SK-N-SH treated with all-trans-retinoic acid at 6 μM for 48 hours (cell line): Measurements from ENCODE around the gene TBC1D12.

Experiments
- ATAC-seq: fragments of 200-7000 bp; cut with Tn5 transposase; 3 replicates; pipeline ENCODE4 v1.9.1; 2020; ENCODE audit warnings: mild to moderate bottlenecking, moderate library complexity
- ARNTL ChIP-seq: fragments of 450-650 bp; formaldehyde crosslinking; IDR thresholded peaks from 2 replicates; pipeline ENCODE4 v1.5.0; 2020; ENCODE audit warnings: low read depth, mild to moderate bottlenecking, moderate library complexity, borderline replicate concordance
- BACH2 ChIP-seq: fragments of 250-450 bp; sonication (Bioruptor Pico); IDR thresholded peaks from 2 replicates; pipeline ENCODE4 v1.9.0; 2021; ENCODE audit warnings: mild to moderate bottlenecking, borderline replicate concordance
- CSDC2 ChIP-seq: fragments of 250-450 bp; sonication (Bioruptor Pico); IDR thresholded peaks from 2 replicates; pipeline ENCODE4 v1.5.0; 2020; ENCODE audit warnings: mild to moderate bottlenecking, moderate library complexity
- ESRRG ChIP-seq: fragments of 250-450 bp; sonication (Bioruptor Pico); IDR thresholded peaks from 2 replicates; pipeline ENCODE4 v1.6.1; 2021; ENCODE audit warnings: mild to moderate bottlenecking
- GLIS3 ChIP-seq: fragments of 250-450 bp; sonication (Bioruptor Pico); IDR thresholded peaks from 2 replicates; pipeline ENCODE4 v1.5.0; 2020; ENCODE audit warnings: mild to moderate bottlenecking, moderate library complexity
- OSR1 ChIP-seq: fragments of 250-450 bp; sonication (Bioruptor Pico); IDR thresholded peaks from 2 replicates; pipeline ENCODE4 v1.8.0; 2022; ENCODE audit warnings: moderate library complexity, mild to moderate bottlenecking, inconsistent platforms
- PATZ1 ChIP-seq: fragments of 250-450 bp; sonication (Bioruptor Pico); IDR thresholded peaks from 2 replicates; pipeline ENCODE4 v1.8.0; 2020; ENCODE audit warnings: mild to moderate bottlenecking, moderate library complexity, borderline replicate concordance
- POU6F1 ChIP-seq: fragments of 250-450 bp; sonication (Bioruptor Pico); IDR thresholded peaks from 2 replicates; pipeline ENCODE4 v1.8.0; 2021; ENCODE audit warnings: low read depth, mild to moderate bottlenecking, moderate library complexity, borderline replicate concordance
- PPARA ChIP-seq: fragments of 250-450 bp; sonication (Bioruptor Pico); IDR thresholded peaks from 2 replicates; pipeline ENCODE4 v1.5.0; 2020; ENCODE audit warnings: mild to moderate bottlenecking, borderline replicate concordance
- RARB ChIP-seq: fragments of 250-450 bp; sonication (Bioruptor Pico); IDR thresholded peaks from 2 replicates; pipeline ENCODE4 v1.8.0; 2021; ENCODE audit warnings: mild to moderate bottlenecking, moderate library complexity
- SNAI2 ChIP-seq: fragments of 250-450 bp; sonication (Bioruptor Pico); IDR thresholded peaks from 2 replicates; pipeline ENCODE4 v1.5.0; 2020; ENCODE audit warnings: mild to moderate bottlenecking, moderate library complexity
- TCF4 ChIP-seq: fragments of 250-450 bp; sonication (Bioruptor Pico); IDR thresholded peaks from 2 replicates; pipeline ENCODE4 v1.8.0; 2021; ENCODE audit warnings: mild to moderate bottlenecking, moderate library complexity, borderline replicate concordance
- TOX ChIP-seq: fragments of 250-450 bp; sonication (Bioruptor Pico); IDR thresholded peaks from 2 replicates; pipeline ENCODE4 v1.8.0; 2021; ENCODE audit warnings: mild to moderate bottlenecking, moderate library complexity, borderline replicate concordance
- ZC3H10 ChIP-seq: fragments of 250-450 bp; sonication (Bioruptor Pico); IDR thresholded peaks from 2 replicates; pipeline ENCODE4 v1.5.1; 2021; ENCODE audit warnings: mild to moderate bottlenecking, moderate library complexity
- ZFP30 ChIP-seq: fragments of 450-650 bp; formaldehyde crosslinking; IDR thresholded peaks from 2 replicates; pipeline ENCODE4 v1.5.0; 2022; ENCODE audit warnings: mild to moderate bottlenecking, moderate library complexity
- ZNF565 ChIP-seq: fragments of 450-650 bp; formaldehyde crosslinking; conservative IDR thresholded peaks from 2 replicates; pipeline ENCODE4 v1.5.0; 2020; ENCODE audit warnings: low read depth, mild to moderate bottlenecking, moderate library complexity
- ZNF70 ChIP-seq: fragments of 450-650 bp; formaldehyde crosslinking; IDR thresholded peaks from 2 replicates; pipeline ENCODE4 v1.5.0; 2020; ENCODE audit warnings: mild to moderate bottlenecking, moderate library complexity
- ZNF8 ChIP-seq: fragments of 450-650 bp; formaldehyde crosslinking; IDR thresholded peaks from 2 replicates; pipeline ENCODE4 v1.5.0; 2020; ENCODE audit warnings: mild to moderate bottlenecking, moderate library complexity
- TF ChIP-seq, protein P1 (sequence below): fragments of 250-450 bp; sonication (Bioruptor Pico); IDR thresholded peaks from 2 replicates; pipeline ENCODE4 v1.5.1; 2020; ENCODE audit warnings: low read depth, mild to moderate bottlenecking, moderate library complexity
- TF ChIP-seq, protein P2 (sequence below): fragments of 250-450 bp; sonication (Bioruptor Pico); IDR thresholded peaks from 2 replicates; pipeline ENCODE4 v1.5.0; 2020; ENCODE audit warnings: mild to moderate bottlenecking, moderate library complexity
- TF ChIP-seq, protein P3 (sequence below): fragments of 250-450 bp; sonication (Bioruptor Pico); IDR thresholded peaks from 2 replicates; pipeline ENCODE4 v1.5.1; 2021; ENCODE audit warnings: mild to moderate bottlenecking, moderate library complexity

TBC1D12 gene

DNA sequence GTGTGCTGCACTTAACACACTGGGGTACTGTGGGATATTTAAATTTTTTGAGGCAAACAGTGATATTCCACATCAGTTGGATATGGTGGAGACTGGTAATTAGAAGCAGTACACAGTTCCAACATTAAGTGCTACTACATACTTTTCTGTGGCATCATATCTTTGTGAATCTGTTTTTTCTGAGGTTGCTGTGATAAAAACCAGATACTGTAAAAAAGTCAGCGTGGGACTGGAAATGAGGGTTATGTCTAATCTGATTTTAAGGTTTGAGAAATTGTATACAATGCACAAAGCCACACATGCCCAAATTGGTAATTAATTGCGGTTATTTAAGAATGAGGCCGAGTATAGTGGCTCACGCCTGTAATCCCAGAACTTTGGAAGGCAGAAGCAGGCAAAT is 41.2 kb downstream of the TBC1D12 start (continued):
- TF ChIP-seq, protein P1, sequence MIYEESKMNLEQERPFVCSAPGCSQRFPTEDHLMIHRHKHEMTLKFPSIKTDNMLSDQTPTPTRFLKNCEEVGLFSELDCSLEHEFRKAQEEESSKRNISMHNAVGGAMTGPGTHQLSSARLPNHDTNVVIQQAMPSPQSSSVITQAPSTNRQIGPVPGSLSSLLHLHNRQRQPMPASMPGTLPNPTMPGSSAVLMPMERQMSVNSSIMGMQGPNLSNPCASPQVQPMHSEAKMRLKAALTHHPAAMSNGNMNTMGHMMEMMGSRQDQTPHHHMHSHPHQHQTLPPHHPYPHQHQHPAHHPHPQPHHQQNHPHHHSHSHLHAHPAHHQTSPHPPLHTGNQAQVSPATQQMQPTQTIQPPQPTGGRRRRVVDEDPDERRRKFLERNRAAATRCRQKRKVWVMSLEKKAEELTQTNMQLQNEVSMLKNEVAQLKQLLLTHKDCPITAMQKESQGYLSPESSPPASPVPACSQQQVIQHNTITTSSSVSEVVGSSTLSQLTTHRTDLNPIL (CRISPR knock-in tag), result 0 out of 2 replicates have a peak, but pooled peaks have one; percentile 59
- TF ChIP-seq SNAI2, result no peak

DNA sequence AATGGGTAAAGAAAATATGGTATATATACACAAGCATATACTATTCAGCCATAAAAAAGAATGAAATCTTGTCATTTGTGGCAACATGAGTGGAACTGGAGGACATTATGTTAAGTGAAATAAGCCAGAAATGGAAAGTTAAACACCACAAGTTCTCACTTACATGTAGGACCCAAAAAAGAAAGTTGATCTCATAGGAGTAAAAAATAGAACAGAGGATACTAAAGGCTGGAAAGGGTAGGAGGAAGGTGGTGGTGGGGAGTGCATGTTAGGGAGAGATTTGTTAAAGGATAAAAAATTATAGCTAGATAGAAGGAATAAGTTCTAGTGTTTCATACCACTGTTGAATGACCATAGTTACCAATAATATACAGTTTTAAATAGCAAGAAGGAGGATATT is 48.4 kb downstream of the TBC1D12 start:
- no peak for TF ChIP-seq RARB (CRISPR knock-in tag)
- no peak for TF ChIP-seq CSDC2
- TF ChIP-seq, protein P2, sequence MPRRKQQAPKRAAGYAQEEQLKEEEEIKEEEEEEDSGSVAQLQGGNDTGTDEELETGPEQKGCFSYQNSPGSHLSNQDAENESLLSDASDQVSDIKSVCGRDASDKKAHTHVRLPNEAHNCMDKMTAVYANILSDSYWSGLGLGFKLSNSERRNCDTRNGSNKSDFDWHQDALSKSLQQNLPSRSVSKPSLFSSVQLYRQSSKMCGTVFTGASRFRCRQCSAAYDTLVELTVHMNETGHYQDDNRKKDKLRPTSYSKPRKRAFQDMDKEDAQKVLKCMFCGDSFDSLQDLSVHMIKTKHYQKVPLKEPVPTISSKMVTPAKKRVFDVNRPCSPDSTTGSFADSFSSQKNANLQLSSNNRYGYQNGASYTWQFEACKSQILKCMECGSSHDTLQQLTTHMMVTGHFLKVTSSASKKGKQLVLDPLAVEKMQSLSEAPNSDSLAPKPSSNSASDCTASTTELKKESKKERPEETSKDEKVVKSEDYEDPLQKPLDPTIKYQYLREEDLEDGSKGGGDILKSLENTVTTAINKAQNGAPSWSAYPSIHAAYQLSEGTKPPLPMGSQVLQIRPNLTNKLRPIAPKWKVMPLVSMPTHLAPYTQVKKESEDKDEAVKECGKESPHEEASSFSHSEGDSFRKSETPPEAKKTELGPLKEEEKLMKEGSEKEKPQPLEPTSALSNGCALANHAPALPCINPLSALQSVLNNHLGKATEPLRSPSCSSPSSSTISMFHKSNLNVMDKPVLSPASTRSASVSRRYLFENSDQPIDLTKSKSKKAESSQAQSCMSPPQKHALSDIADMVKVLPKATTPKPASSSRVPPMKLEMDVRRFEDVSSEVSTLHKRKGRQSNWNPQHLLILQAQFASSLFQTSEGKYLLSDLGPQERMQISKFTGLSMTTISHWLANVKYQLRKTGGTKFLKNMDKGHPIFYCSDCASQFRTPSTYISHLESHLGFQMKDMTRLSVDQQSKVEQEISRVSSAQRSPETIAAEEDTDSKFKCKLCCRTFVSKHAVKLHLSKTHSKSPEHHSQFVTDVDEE (CRISPR knock-in tag), result no peak
- no peak for TF ChIP-seq ESRRG (CRISPR knock-in tag)
- TF ChIP-seq TOX (CRISPR knock-in tag), result no peak
- no peak for TF ChIP-seq PPARA (CRISPR knock-in tag)
- TF ChIP-seq, protein P3, sequence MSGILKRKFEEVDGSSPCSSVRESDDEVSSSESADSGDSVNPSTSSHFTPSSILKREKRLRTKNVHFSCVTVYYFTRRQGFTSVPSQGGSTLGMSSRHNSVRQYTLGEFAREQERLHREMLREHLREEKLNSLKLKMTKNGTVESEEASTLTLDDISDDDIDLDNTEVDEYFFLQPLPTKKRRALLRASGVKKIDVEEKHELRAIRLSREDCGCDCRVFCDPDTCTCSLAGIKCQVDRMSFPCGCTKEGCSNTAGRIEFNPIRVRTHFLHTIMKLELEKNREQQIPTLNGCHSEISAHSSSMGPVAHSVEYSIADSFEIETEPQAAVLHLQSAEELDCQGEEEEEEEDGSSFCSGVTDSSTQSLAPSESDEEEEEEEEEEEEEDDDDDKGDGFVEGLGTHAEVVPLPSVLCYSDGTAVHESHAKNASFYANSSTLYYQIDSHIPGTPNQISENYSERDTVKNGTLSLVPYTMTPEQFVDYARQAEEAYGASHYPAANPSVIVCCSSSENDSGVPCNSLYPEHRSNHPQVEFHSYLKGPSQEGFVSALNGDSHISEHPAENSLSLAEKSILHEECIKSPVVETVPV (CRISPR knock-in tag), result no peak
- no peak for TF ChIP-seq ZNF70 (CRISPR knock-in tag)
- TF ChIP-seq GLIS3, result no peak
- no peak for TF ChIP-seq ZNF565 (CRISPR knock-in tag)
- no peak for TF ChIP-seq ZFP30 (CRISPR knock-in tag)
- TF ChIP-seq PATZ1 (CRISPR knock-in tag), result no peak
- no peak for TF ChIP-seq TCF4 (CRISPR knock-in tag)
- no peak for TF ChIP-seq ARNTL
- no peak for TF ChIP-seq BACH2
- TF ChIP-seq ZC3H10 (CRISPR knock-in tag), result no peak
- TF ChIP-seq, protein P1 (CRISPR knock-in tag), result no peak
- no peak for TF ChIP-seq OSR1
- ATAC-seq, result no peak

GRCh38 chr10:94451883-94452519 is 49.7 kb downstream of the TBC1D12 start:
- ATAC-seq, result no peak
- TF ChIP-seq SNAI2 (no peak), POU6F1 (CRISPR knock-in tag) (no peak), GLIS3 (no peak), BACH2 (no peak), ARNTL (no peak), ZNF70 (CRISPR knock-in tag) (no peak), RARB (CRISPR knock-in tag) (no peak), ZNF565 (CRISPR knock-in tag) (no peak), TOX (CRISPR knock-in tag) (no peak), PATZ1 (CRISPR knock-in tag) (no peak), OSR1 (no peak), ZNF8 (CRISPR knock-in tag) (no peak), CSDC2 (no peak), ZC3H10 (CRISPR knock-in tag) (no peak)
- TF ChIP-seq, protein P1 (CRISPR knock-in tag), result no peak
